Neural progenitor cell (in vitro differentiated cells): ENCODE results near the gene ZSCAN30. TPM values are rescaled to one million over a fixed set of nuclear protein-coding genes. Genes with fewer than 3 reads are reported as not detected.

Experiments
- DNase-seq: peaks from one replicate; pipeline ENCODE4 v3.0.0-alpha.2; 2016; ENCODE audit warnings: low spot score
- H2AFZ ChIP-seq: fragments of 200-600 bp; sonication (generic); replicated peaks from 2 replicates; pipeline ENCODE4 v1.6.1; 2016; ENCODE audit warnings: antibody characterized with exemption
- H3F3A ChIP-seq: fragments of 200-600 bp; sonication (generic); 2 replicates; pipeline ENCODE4 v1.6.1; 2016; ENCODE audit warnings: antibody characterized with exemption, low read depth
- H3K27ac ChIP-seq: fragments of 200-600 bp; sonication (generic); 2 replicates; pipeline ENCODE4 v1.5.1; 2016; ENCODE audit warnings: mild to moderate bottlenecking
- H3K27me3 ChIP-seq: fragments of 200-600 bp; sonication (generic); 2 replicates; pipeline ENCODE4 v1.6.1; 2016; ENCODE audit warnings: mild to moderate bottlenecking, moderate library complexity
- H3K36me3 ChIP-seq: fragments of 200-600 bp; sonication (generic); 2 replicates; pipeline ENCODE4 v1.5.1; 2016
- H3K4me1 ChIP-seq: fragments of 200-600 bp; sonication (generic); 2 replicates; pipeline ENCODE4 v1.6.1; 2016; ENCODE audit warnings: mixed run types
- H3K4me2 ChIP-seq: fragments of 200-600 bp; sonication (generic); 2 replicates; pipeline ENCODE4 v1.6.1; 2016
- H3K4me3 ChIP-seq: fragments of 200-600 bp; sonication (generic); 2 replicates; pipeline ENCODE4 v1.5.1; 2016
- H3K79me2 ChIP-seq: fragments of 200-600 bp; sonication (generic); 2 replicates; pipeline ENCODE4 v1.6.1; 2016; ENCODE audit warnings: low read depth
- H3K9ac ChIP-seq: fragments of 200-600 bp; sonication (generic); 2 replicates; pipeline ENCODE4 v1.6.1; 2016
- H3K9me3 ChIP-seq: fragments of 200-600 bp; sonication (generic); 2 replicates; pipeline ENCODE4 v1.5.1; 2016; ENCODE audit warnings: low read depth
- H4K20me1 ChIP-seq: fragments of 200-600 bp; sonication (generic); 2 replicates; pipeline ENCODE4 v1.6.1; 2016; ENCODE audit warnings: low read depth
- H3K27ac Mint-ChIP-seq: 3 replicates; pipeline ENCODE4 v1.8.0; 2021; ENCODE audit warnings: mixed read lengths
- H3K27me3 Mint-ChIP-seq: 2 replicates; pipeline ENCODE4 v1.8.0; 2022; ENCODE audit warnings: low read depth, mild to moderate bottlenecking, inconsistent platforms, moderate library complexity, mixed read lengths; ENCODE audit not compliant: insufficient read depth
- H3K36me3 Mint-ChIP-seq: 3 replicates; pipeline ENCODE4 v1.8.0; 2021; ENCODE audit warnings: mixed read lengths
- H3K4me1 Mint-ChIP-seq: 3 replicates; pipeline ENCODE4 v1.8.0; 2021; ENCODE audit warnings: mixed read lengths
- H3K4me3 Mint-ChIP-seq: 3 replicates; pipeline ENCODE4 v1.8.0; 2021; ENCODE audit warnings: mild to moderate bottlenecking, moderate library complexity, mixed read lengths
- H3K9me3 Mint-ChIP-seq: 3 replicates; pipeline ENCODE4 v1.8.0; 2020; ENCODE audit warnings: mixed read lengths
- CTCF ChIP-seq: fragments of 200-600 bp; sonication (generic); IDR thresholded peaks from 2 replicates; pipeline ENCODE4 v1.5.1; 2017; ENCODE audit warnings: antibody characterized with exemption, mild to moderate bottlenecking
- EZH2 ChIP-seq: fragments of 200-600 bp; sonication (generic); IDR thresholded peaks from 2 replicates; pipeline ENCODE4 v1.6.1; 2017; ENCODE audit warnings: antibody characterized with exemption, mild to moderate bottlenecking, moderate library complexity
- EZH2phosphoT487 ChIP-seq: fragments of 200-600 bp; sonication (generic); IDR thresholded peaks from 2 replicates; pipeline ENCODE4 v1.6.1; 2017; ENCODE audit warnings: antibody characterized with exemption
- total RNA-seq: library from RNA; depleted of rRNA; stranded (reverse); fragments of >200 nt; gene quantifications from 2 replicates; pipeline ENCODE4 v1.2.3, GENCODE V29; 2015; ENCODE audit warnings: low replicate concordance

The ZSCAN30 gene
- total RNA-seq: 21.7 and 22.1 TPM in 2 replicates

- H3K27me3 ChIP-seq: no peaks in the 10 kb centered on the region
- H3K4me2 ChIP-seq: peak within 1 kb of the TSS; percentile 93
Observed at GRCh38 chr18:35290094-35290735, at the start of gene ZSCAN30. TSS of gene ZSCAN30 (minus strand) at chr18:35290229. CDS start at chr18:35264352, 25,877 bp downstream.

GRCh38 chr18:35337286-35337685 is 47.3 kb upstream of the ZSCAN30 start:
- Histone ChIP-seq H3K4me2 (no peak overlapping the region), H3K9ac (no peak overlapping the region), H3K4me1 (no peaks in the 10 kb centered on the region), H3K79me2 (peaks cover 56% of the 10 kb centered on the region), H3K9me3 (no peaks in the 10 kb centered on the region), H3K36me3 (peaks cover 46% of the 10 kb centered on the region), H3K27me3 (no peaks in the 10 kb centered on the region), H4K20me1 (peaks cover 46% of the 10 kb centered on the region), H3F3A (peaks cover 21% of the 10 kb centered on the region), H3K4me3 (no peak overlapping the region), H3K27ac (no peak overlapping the region), H2AFZ (no peak overlapping the region)
- TF ChIP-seq EZH2: no peak
- no peak for TF ChIP-seq CTCF
- no peak for TF ChIP-seq EZH2phosphoT487
- no peaks in the 10 kb centered on the region for H3K4me1 Mint-ChIP-seq
- H3K4me3 Mint-ChIP-seq: no peak overlapping the region
- H3K36me3 Mint-ChIP-seq: peaks cover 72% of the 10 kb centered on the region
- H3K27me3 Mint-ChIP-seq: no peaks in the 10 kb centered on the region
- no peak for DNase-seq
- no peak overlapping the region for H3K27ac Mint-ChIP-seq
- no peaks in the 10 kb centered on the region for H3K9me3 Mint-ChIP-seq

More at GRCh38 chr18:35290094-35290735, at the start of gene ZSCAN30:
- peaks cover 25% of the 10 kb centered on the region for H3K9me3 Mint-ChIP-seq
- DNase-seq: peak; percentile 97
- H3K4me1 Mint-ChIP-seq: peaks cover 17% of the 10 kb centered on the region
- Histone ChIP-seq H3F3A (peaks cover 8% of the 10 kb centered on the region), H3K79me2 (peaks cover 64% of the 10 kb centered on the region), H3K4me1 (peaks cover 10% of the 10 kb centered on the region), H3K36me3 (peaks cover under 1% of the 10 kb centered on the region), H3K4me3 (peak within 1 kb of the TSS; percentile 81), H4K20me1 (no peaks in the 10 kb centered on the region), H3K9me3 (peaks cover 6% of the 10 kb centered on the region), H2AFZ (peak within 1 kb of the TSS; percentile 95), H3K27ac (peak within 1 kb of the TSS; percentile 26), H3K9ac (peak within 1 kb of the TSS; percentile 86)
- H3K36me3 Mint-ChIP-seq: peaks cover 32% of the 10 kb centered on the region
- peak within 1 kb of the TSS; percentile 99 for H3K4me3 Mint-ChIP-seq
- H3K27me3 Mint-ChIP-seq: peaks cover 6% of the 10 kb centered on the region
- peak within 1 kb of the TSS; percentile 97 for H3K27ac Mint-ChIP-seq
- no peak for TF ChIP-seq EZH2
- no peak for TF ChIP-seq EZH2phosphoT487
- TF ChIP-seq CTCF: no peak

GRCh38 chr18:35335866-35336265 is 45.8 kb upstream of the ZSCAN30 start:
- no peak overlapping the region for H3K27ac Mint-ChIP-seq
- DNase-seq: no peak
- H3K9me3 Mint-ChIP-seq: no peaks in the 10 kb centered on the region
- Histone ChIP-seq H3K36me3 (peaks cover 46% of the 10 kb centered on the region), H3K9ac (no peak overlapping the region), H3K27ac (no peak overlapping the region), H3K4me2 (no peak overlapping the region), H2AFZ (no peak overlapping the region), H3K27me3 (no peaks in the 10 kb centered on the region), H3K9me3 (no peaks in the 10 kb centered on the region), H3F3A (peaks cover 26% of the 10 kb centered on the region), H3K79me2 (peaks cover 42% of the 10 kb centered on the region), H3K4me1 (no peaks in the 10 kb centered on the region), H4K20me1 (peaks cover 32% of the 10 kb centered on the region), H3K4me3 (no peak overlapping the region)
- H3K4me1 Mint-ChIP-seq: no peaks in the 10 kb centered on the region
- H3K27me3 Mint-ChIP-seq: no peaks in the 10 kb centered on the region
- H3K4me3 Mint-ChIP-seq: no peak overlapping the region
- H3K36me3 Mint-ChIP-seq: peaks cover 72% of the 10 kb centered on the region
- TF ChIP-seq CTCF (no peak), EZH2 (no peak), EZH2phosphoT487 (no peak)
